K562 (cell line): ENCODE data around the gene SP2. TPM values are rescaled to one million over a fixed set of nuclear protein-coding genes. Genes with fewer than 3 reads are reported as not detected.

Experiments used
- CREB3 ChIP-seq: fragments of 450-650 bp; conservative IDR thresholded peaks from 2 replicates; pipeline ENCODE4 v1.6.1; 2016; ENCODE audit warnings: missing genetic modification characterization, low read depth, mild to moderate bottlenecking, missing compliant biosample characterization, moderate library complexity
- DACH1 ChIP-seq: fragments of 450-650 bp; IDR thresholded peaks from 2 replicates; pipeline ENCODE4 v1.6.1; 2018; ENCODE audit not compliant: partially characterized antibody
- ELK1 ChIP-seq: sonication (generic); formaldehyde crosslinking; IDR thresholded peaks from 2 replicates; pipeline ENCODE4 v1.8.1; 2022; ENCODE audit warnings: missing genetic modification reagents
- FOXK1 ChIP-seq: sonication (generic); formaldehyde crosslinking; IDR thresholded peaks from 2 replicates; pipeline ENCODE4 v1.8.0; 2022; ENCODE audit warnings: missing genetic modification reagents, mild to moderate bottlenecking, borderline replicate concordance
- GTF2E2 ChIP-seq: fragments of 200-800 bp; sonication (Bioruptor generic); IDR thresholded peaks from 2 replicates; pipeline ENCODE4 v1.6.1; 2016; ENCODE audit warnings: missing genetic modification characterization, missing compliant biosample characterization
- IFI16 ChIP-seq: fragments of 250-450 bp; sonication (Bioruptor Pico); IDR thresholded peaks from 2 replicates; pipeline ENCODE4 v2.1.2; 2022; ENCODE audit warnings: mild to moderate bottlenecking, inconsistent platforms
- MCM2 ChIP-seq: fragments of 450-650 bp; IDR thresholded peaks from 2 replicates; pipeline ENCODE4 v1.6.1; 2017; ENCODE audit warnings: low read depth, mild to moderate bottlenecking
- MED1 ChIP-seq: sonication (generic); formaldehyde crosslinking; IDR thresholded peaks from 2 replicates; pipeline ENCODE4 v1.8.1; 2023; ENCODE audit warnings: missing genetic modification reagents, borderline replicate concordance
- NFIX ChIP-seq: fragments of 250-450 bp; sonication (Bioruptor Pico); IDR thresholded peaks from 2 replicates; pipeline ENCODE4 v1.4.0; 2020; ENCODE audit warnings: low read depth, mild to moderate bottlenecking, moderate library complexity
- PRMT5 ChIP-seq: sonication (generic); formaldehyde crosslinking; IDR thresholded peaks from 2 replicates; pipeline ENCODE4 v1.5.0; 2020; ENCODE audit warnings: missing genetic modification reagents
- TCF7L2 ChIP-seq: fragments of 150-350 bp; IDR thresholded peaks from 2 replicates; pipeline ENCODE4 v1.6.1; 2016; ENCODE audit warnings: low read depth, mild to moderate bottlenecking, low read length, moderate library complexity
- THAP12 ChIP-seq: fragments of 250-450 bp; sonication (Bioruptor Pico); IDR thresholded peaks from 2 replicates; pipeline ENCODE4 v1.9.0; 2021; ENCODE audit warnings: mild to moderate bottlenecking, inconsistent platforms
- THRAP3 ChIP-seq: fragments of 450-650 bp; IDR thresholded peaks from 2 replicates; pipeline ENCODE4 v1.6.1; 2016; ENCODE audit warnings: mild to moderate bottlenecking, inconsistent platforms, borderline replicate concordance
- ZNF318 ChIP-seq, 2 experiments: fragments of 450-650 bp; IDR thresholded peaks; 2 replicates each; pipeline ENCODE4 v1.6.1; 2016; ENCODE audit warnings: mild to moderate bottlenecking in 2 of 2, borderline replicate concordance in 1 of 2, low read depth in 1 of 2, moderate library complexity in 1 of 2
- polyA plus RNA-seq, 8 experiments: library from polyadenylated mRNA; depleted of rRNA in 4 of 8; stranded (reverse) in 5 of 8; unstranded in 3 of 8; fragments of >200 nt; fragmentation: Nextera tagmentation in 2 of 8; fragmentation: Illumina TruSeq in 1 of 8; extraction: Ambion mirVana in 2 of 8; extraction: Trizol in 1 of 8; gene quantifications; 2 replicates each; pipeline versions ENCODE4 v1.2.1 to v1.2.3, GENCODE V29; 2011 to 2014; ENCODE audit warnings: inconsistent platforms in 1 of 8, missing spikeins in 1 of 8
- total RNA-seq, 7 experiments: library from RNA; depleted of rRNA in 6 of 7; stranded (reverse); fragments of >200 nt in 6 of 7; fragmentation: Illumina TruSeq in 2 of 7; extraction: Trizol in 2 of 7; gene quantifications; 2 replicates each; pipeline versions ENCODE4 v1.2.1 to v1.2.3, GENCODE V29; 2011 to 2021; ENCODE audit warnings: low replicate concordance in 1 of 7

Gene SP2
- total and polyA plus RNA-seq, 9 of the 15 experiments (the other 6 are each of a cell fraction or from before 2014, with no cell fraction given): 0.77 to 22.3 (median 2.3) TPM

GRCh38 chr17:47850692-47851573 lies 45.1 kb upstream of the SP2 start, which contains the start of gene SP6 (continued):
- TF ChIP-seq NFIX (CRISPR knock-in tag) (no peak), ZNF318 (IDR thresholded peaks at IDR 0.05; ENCODE audit: borderline replicate concordance in 1 of 2, low read depth in 1 of 2) (no peak), TCF7L2 (no peak), DACH1 (no peak), ELK1 (CRISPR knock-in tag) (no peak), FOXK1 (CRISPR knock-in tag) (no peak; the same call in 1 of the 2 replicates), THAP12 (CRISPR knock-in tag) (peak; percentile 41; the same call in 1 of the 2 replicates), IFI16 (CRISPR knock-in tag) (no peak), MCM2 (no peak), MED1 (no peak), GTF2E2 (peak; percentile 52; the same call in 1 of the 2 replicates), CREB3 (tag) (no peak), PRMT5 (CRISPR knock-in tag) (no peak), THRAP3 (no peak)
